RWPE2 (cell line): ENCODE results near the gene MAGI1.

ENCODE experiments used
- ATAC-seq: fragments of 200-7000 bp; cut with Tn5 transposase; 3 replicates; pipeline ENCODE4 v1.9.1; 2021; ENCODE audit warnings: low read depth
- DNase-seq: peaks from one replicate; pipeline ENCODE4 v3.0.0-alpha.2; 2020; ENCODE audit warnings: low spot score
- H3K27ac ChIP-seq: fragments of 450-650 bp; 2 replicates; pipeline ENCODE4 v1.5.1; 2017; ENCODE audit warnings: mild to moderate bottlenecking; ENCODE audit not compliant: poor library complexity, severe bottlenecking
- H3K27me3 ChIP-seq: fragments of 250-450 bp; sonication (Bioruptor Pico); 2 replicates; pipeline ENCODE4 v1.5.1; 2021; ENCODE audit warnings: mild to moderate bottlenecking, moderate library complexity; ENCODE audit not compliant: insufficient read depth, poor library complexity, severe bottlenecking
- H3K36me3 ChIP-seq: fragments of 250-450 bp; sonication (Bioruptor Pico); 2 replicates; pipeline ENCODE4 v1.5.1; 2020; ENCODE audit warnings: low read depth, mild to moderate bottlenecking, moderate library complexity
- H3K4me1 ChIP-seq: fragments of 250-450 bp; sonication (Bioruptor Pico); 2 replicates; pipeline ENCODE4 v1.5.1; 2021; ENCODE audit warnings: mild to moderate bottlenecking, moderate library complexity; ENCODE audit not compliant: insufficient read depth, poor library complexity, severe bottlenecking
- H3K4me3 ChIP-seq: fragments of 250-450 bp; sonication (Bioruptor Pico); 2 replicates; pipeline ENCODE4 v1.5.1; 2021; ENCODE audit warnings: mild to moderate bottlenecking, moderate library complexity; ENCODE audit not compliant: severe bottlenecking
- H3K9me3 ChIP-seq: fragments of 250-450 bp; sonication (Bioruptor Pico); 2 replicates; pipeline ENCODE4 v1.5.1; 2021; ENCODE audit warnings: mild to moderate bottlenecking, moderate library complexity; ENCODE audit not compliant: severe bottlenecking
- CTCF ChIP-seq: fragments of 450-650 bp; IDR thresholded peaks from one replicate; pipeline ENCODE4 v1.5.1; 2017; ENCODE audit warnings: mild to moderate bottlenecking, moderate library complexity; ENCODE audit not compliant: poor library complexity, severe bottlenecking

MAGI1 gene

DNA sequence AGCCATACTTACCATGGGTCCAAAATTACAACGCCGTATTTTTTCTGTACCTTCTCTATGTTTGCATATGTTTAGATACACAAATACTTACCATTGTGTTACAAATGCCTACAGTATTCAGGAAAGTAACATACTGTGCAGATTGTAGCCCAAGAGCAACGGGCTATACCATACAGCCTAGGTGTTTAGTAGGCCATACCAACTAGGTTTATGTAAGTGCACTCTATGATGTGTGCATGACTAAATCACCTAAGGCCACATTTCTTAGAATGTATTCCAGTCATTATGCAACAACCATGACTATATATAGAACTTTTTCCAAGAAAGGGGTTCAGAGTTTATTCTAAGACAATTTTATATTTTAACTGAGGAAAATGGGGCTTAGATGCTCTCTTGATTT, 411.7 kb downstream of the MAGI1 start:
- no peaks in the 10 kb centered on the region for H3K27me3 ChIP-seq
- H3K9me3 ChIP-seq, result no peaks in the 10 kb centered on the region
- no peak overlapping the region for H3K4me3 ChIP-seq
- H3K4me1 ChIP-seq, result no peaks in the 10 kb centered on the region
- H3K27ac ChIP-seq, result no peak overlapping the region
- no peak for DNase-seq
- H3K36me3 ChIP-seq, result no peaks in the 10 kb centered on the region
- TF ChIP-seq CTCF, result no peak
- ATAC-seq, result no peak

- DNase-seq (no peak), ATAC-seq (no peak)
- Histone ChIP-seq H3K27me3 (no peaks in the 10 kb centered on the region), H3K9me3 (no peaks in the 10 kb centered on the region), H3K4me3 (no peak overlapping the region), H3K4me1 (no peaks in the 10 kb centered on the region), H3K27ac (no peak overlapping the region), H3K36me3 (no peaks in the 10 kb centered on the region)
- no peak for TF ChIP-seq CTCF
These were observed 413.4 kb downstream of the MAGI1 start for GRCh38 chr3:65625305-65625704.

GRCh38 chr3:65623362-65623761, 415.4 kb downstream of the MAGI1 start:
- no peak overlapping the region for H3K27ac ChIP-seq
- H3K4me3 ChIP-seq, result no peak overlapping the region
- H3K27me3 ChIP-seq, result no peaks in the 10 kb centered on the region
- H3K9me3 ChIP-seq, result no peaks in the 10 kb centered on the region
- DNase-seq (no peak), ATAC-seq (no peak)
- no peaks in the 10 kb centered on the region for H3K4me1 ChIP-seq
- H3K36me3 ChIP-seq, result no peaks in the 10 kb centered on the region
- no peak for TF ChIP-seq CTCF

GRCh38 chr3:65619888-65620287, 418.8 kb downstream of the MAGI1 start:
- TF ChIP-seq CTCF, result no peak

DNA sequence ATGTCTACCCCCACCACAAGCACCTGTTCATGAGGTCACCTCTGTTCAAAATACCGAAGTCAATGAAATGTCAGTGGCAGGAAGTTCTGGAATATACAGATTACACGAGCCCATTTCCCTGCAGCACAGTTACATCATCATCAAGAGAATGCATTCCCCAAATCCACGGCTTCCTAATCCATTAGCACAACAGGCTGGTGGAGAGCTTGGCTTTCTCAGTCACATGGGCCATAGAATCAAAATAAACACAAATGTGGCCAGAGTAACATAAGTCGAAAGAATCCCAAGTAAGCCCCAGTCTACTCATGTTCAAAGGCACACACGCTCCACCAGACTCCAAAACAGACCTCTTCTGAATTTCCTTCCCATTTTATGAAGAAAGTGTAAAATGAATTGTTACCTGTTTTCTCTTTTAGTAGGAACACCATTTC, 419.3 kb downstream of the MAGI1 start:
- no peaks in the 10 kb centered on the region for H3K9me3 ChIP-seq
- H3K4me1 ChIP-seq, result no peaks in the 10 kb centered on the region
- ATAC-seq (no peak), DNase-seq (no peak)
- no peaks in the 10 kb centered on the region for H3K36me3 ChIP-seq
- H3K27me3 ChIP-seq, result no peaks in the 10 kb centered on the region
- H3K27ac ChIP-seq, result no peak overlapping the region
- no peak overlapping the region for H3K4me3 ChIP-seq
- TF ChIP-seq CTCF, result no peak

More at GRCh38 chr3:65619888-65620287, 418.8 kb downstream of the MAGI1 start:
- Histone ChIP-seq H3K9me3 (no peaks in the 10 kb centered on the region), H3K27ac (no peak overlapping the region), H3K36me3 (no peaks in the 10 kb centered on the region), H3K4me1 (no peaks in the 10 kb centered on the region), H3K4me3 (no peak overlapping the region), H3K27me3 (no peaks in the 10 kb centered on the region)
- DNase-seq (no peak), ATAC-seq (no peak)
